ENCODE data around the gene RPL12. TPM values are rescaled to one million over a fixed set of nuclear protein-coding genes. Genes with fewer than 3 reads are reported as not detected.

Gene RPL12
- total and polyA plus RNA-seq, 2 of the 13 experiments (the other 11 are each of a cell fraction or from before 2014, with no cell fraction given), result 1,551 to 2,590 TPM

DNA sequence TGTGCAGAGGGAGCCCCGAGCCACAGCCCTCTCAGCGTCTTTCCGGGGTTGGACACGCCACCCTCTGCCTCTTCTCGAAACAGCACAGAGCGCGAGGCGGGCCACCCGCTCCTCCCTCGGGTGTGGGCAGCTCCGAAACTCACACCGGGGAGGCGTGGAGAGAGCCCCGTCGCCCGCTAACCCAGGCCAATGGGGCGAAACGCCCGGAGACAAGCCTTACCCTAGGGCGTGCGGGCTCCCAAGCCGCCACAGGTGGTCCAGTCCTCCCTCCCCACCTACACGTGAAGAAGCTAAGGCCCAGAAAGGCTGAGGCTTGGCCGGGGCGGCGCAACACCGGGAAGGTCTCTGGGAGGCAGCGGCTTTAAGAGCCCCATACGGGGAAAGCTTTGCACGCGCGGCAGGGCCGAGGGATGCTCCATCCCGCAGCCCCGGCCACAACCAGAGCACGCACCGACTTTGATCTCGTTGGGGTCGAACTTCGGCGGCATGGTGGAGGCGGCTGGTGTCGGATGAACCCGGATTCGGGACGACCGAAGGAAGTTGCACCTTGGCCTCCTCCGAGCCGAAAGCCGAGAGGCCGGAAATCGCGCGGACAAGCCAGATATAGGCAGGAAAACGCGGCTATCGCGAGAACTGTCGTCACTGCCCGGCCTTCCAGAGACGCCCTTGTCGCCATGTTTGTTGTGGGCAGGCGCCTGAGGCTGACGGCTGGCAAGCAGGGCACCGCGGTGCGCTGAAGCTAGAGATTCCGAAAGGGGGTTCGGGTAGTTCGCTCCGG is at the start of gene RPL12, which contains the start of gene LRSAM1 (continued):
- TF ChIP-seq YEATS2 (CRISPR knock-in tag; IDR thresholded peaks at IDR 0.05; ENCODE audit: borderline replicate concordance) (peak; percentile 100), ZNF792 (CRISPR knock-in tag; IDR thresholded peaks at IDR 0.05) (peak; percentile 83; the same call in 1 of the 2 replicates), KLF16 (CRISPR knock-in tag; IDR thresholded peaks at IDR 0.05) (peak in 1 of 2 experiments; percentile 73; a peak in 2 of 4 replicates), ZNF615 (CRISPR knock-in tag; IDR thresholded peaks at IDR 0.05; ENCODE audit: borderline replicate concordance) (0 out of 2 replicates have a peak, but pooled peaks have one; percentile 61), SALL2 (CRISPR knock-in tag; IDR thresholded peaks at IDR 0.05) (peak; percentile 84), ZEB1 (IDR thresholded peaks at IDR 0.05; ENCODE audit: insufficient replicate concordance, low read depth) (peak; percentile 50), FOXA1 (IDR thresholded peaks at IDR 0.05) (no peak), FOXA1 (CRISPR knock-in tag; IDR thresholded peaks at IDR 0.05) (no peak)

DNA sequence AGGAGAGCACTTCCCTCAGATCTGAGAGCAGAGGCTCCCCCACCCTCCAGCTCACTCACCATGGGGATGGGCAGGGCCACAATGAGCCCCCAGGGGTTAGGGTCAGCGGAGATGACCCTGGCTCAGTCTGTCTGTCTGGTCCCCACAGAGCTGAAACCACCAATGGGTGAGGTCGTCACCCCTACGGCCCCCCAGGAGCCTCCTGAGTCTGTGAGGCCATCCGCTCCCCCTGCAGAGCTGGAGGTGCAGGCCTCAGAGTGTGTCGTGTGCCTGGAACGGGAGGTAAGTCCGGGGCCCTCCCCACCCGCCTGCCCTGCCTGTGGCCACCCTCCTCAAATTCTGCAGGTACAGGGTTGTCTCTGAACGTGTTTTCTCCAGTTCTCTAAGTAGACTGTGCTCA is 49.7 kb upstream of the RPL12 start:
- in situ Hi-C loops (cut with HindIII; ENCODE audit: extremely low pct_ligation_motif_present, low pct_unique_long_range_greater_than_20kb), result loop anchor here (5.0 to 10.0 kb wide), 3 partner anchors 86 to 424 kb away; partner anchors contain the start of gene TOR2A
- no TSS peak for BruUV-seq (replicated peaks)
- no peak overlapping the region for H3K9ac ChIP-seq (ENCODE audit: insufficient read depth, low read depth, low read length)
- no peaks in the 10 kb centered on the region for H3K4me1 ChIP-seq (ENCODE audit: insufficient read depth, low read length)
- no peak overlapping the region for H3K4me2 ChIP-seq (ENCODE audit: low read depth, low read length)
- peaks cover 1 to 6% of the 10 kb centered on the region in 2 experiments; a peak in 4 of 5 replicates for H3K36me3 ChIP-seq (replicated peaks in 1 of 2; ENCODE audit: control insufficient read depth in 1 of 2, insufficient read depth in 2 of 2, low read length in 2 of 2)
- no peak for TF ChIP-seq ZNF615 (CRISPR knock-in tag; IDR thresholded peaks at IDR 0.05; ENCODE audit: borderline replicate concordance)
- peak; percentile 78 for TF ChIP-seq AGO2 (optimal IDR thresholded peaks at IDR 0.05; ENCODE audit: low read depth, low read length)
- H3K9me3 ChIP-seq (ENCODE audit: low read length), result no peaks in the 10 kb centered on the region
- CTCF ChIA-PET (ENCODE audit: low intra/inter-chr PET ratio, low total read pairs), result no interaction called here
- H3K79me2 ChIP-seq (ENCODE audit: insufficient read depth, low read length), result no peaks in the 10 kb centered on the region
- 90% methylated on average over 6 of the region's 9 CpGs for WGBS (ENCODE audit: low lambda C conversion rate)
- intact Hi-C loops (cut with micrococcal nuclease; ENCODE audit: unreplicated experiment), result loop anchor here (10.0 kb wide), 1 partner anchor 224 kb away; no protein-coding TSS in a partner anchor
- H3K4me3 ChIP-seq (replicated peaks in 1 of 3; ENCODE audit: insufficient read depth in 1 of 3, low read depth in 2 of 3, low read length in 3 of 3), result no peak overlapping the region
- DNase-seq (ENCODE audit: low spot score) (no peak), FAIRE-seq (no peak), ATAC-seq (no peak)
- POLR2A ChIA-PET, result no interaction called here
- no peak overlapping the region for H3K27ac ChIP-seq (ENCODE audit: extremely low read length, insufficient read depth, low read length)
- H2AFZ ChIP-seq (ENCODE audit: low read length), result no peak overlapping the region
- no peaks in the 10 kb centered on the region for H3K27me3 ChIP-seq (ENCODE audit: control insufficient read depth in 1 of 2, insufficient read depth in 2 of 2, low read length in 2 of 2)
- H4K20me1 ChIP-seq (ENCODE audit: insufficient read depth, low read length), result no peaks in the 10 kb centered on the region

All from HepG2 (cell line).